ENCODE measurements around the gene GOLGA1.
"Not testable (repeated sequence)": the region's sequence is repeated elsewhere in the genome, so short reads cannot be mapped to it uniquely, and the experiment has no call there.

GOLGA1 gene

GRCh38 chr9:124858330-124859046, 82.4 kb downstream of the GOLGA1 start:
- DNase-seq (ENCODE audit: low spot score), result no peak

- no peak for DNase-seq (ENCODE audit: low spot score)
Measured at GRCh38 chr9:124857533-124858162, 83.2 kb downstream of the GOLGA1 start.

- peak; percentile 58 for DNase-seq (ENCODE audit: low spot score)
Measured at GRCh38 chr9:124855944-124856765, 84.7 kb downstream of the GOLGA1 start.

DNA sequence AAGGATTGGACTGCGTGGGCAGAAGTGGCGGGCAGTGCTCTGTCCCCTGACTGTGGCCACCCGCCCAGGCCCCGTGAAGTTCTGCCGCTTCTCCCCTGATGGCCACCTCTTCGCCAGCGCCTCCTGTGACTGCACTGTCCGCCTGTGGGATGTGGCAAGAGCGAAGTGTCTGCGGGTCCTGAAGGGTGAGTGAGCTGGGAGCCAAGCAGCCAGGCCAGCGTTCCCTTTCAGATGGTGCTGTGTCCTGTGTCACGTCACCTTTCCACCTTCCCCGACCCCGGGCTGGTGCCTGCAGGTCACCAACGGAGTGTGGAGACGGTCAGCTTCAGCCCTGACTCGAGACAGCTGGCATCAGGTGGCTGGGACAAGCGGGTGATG, 85.3 kb downstream of the GOLGA1 start:
- DNase-seq (ENCODE audit: low spot score), result no peak

DNA sequence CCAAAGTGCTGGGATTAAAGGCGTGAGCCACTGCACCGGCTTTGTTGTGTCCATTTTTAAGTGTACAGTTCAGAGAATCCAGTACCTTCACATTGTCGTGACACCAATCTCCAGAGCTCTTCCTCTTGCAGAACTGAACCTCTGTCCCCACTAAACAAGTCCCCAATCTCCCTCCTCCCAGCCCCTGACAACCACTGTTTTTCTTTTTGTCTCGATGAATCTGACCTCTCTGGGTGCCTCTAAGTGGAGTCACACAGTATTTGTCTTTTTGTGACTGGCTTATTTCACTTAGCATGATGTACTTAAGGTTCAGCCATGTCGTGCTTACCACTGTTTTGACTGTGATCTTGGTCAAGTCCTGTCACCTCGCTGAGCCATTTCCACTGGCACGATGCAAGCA, 86.1 kb downstream of the GOLGA1 start:
- no peak for DNase-seq (ENCODE audit: low spot score)

- DNase-seq (ENCODE audit: low spot score), result no peak
Measured at GRCh38 chr9:124854161-124854560, 86.7 kb downstream of the GOLGA1 start.

GRCh38 chr9:124853605-124854143, 87.2 kb downstream of the GOLGA1 start:
- no peak for DNase-seq (ENCODE audit: low spot score)

DNA sequence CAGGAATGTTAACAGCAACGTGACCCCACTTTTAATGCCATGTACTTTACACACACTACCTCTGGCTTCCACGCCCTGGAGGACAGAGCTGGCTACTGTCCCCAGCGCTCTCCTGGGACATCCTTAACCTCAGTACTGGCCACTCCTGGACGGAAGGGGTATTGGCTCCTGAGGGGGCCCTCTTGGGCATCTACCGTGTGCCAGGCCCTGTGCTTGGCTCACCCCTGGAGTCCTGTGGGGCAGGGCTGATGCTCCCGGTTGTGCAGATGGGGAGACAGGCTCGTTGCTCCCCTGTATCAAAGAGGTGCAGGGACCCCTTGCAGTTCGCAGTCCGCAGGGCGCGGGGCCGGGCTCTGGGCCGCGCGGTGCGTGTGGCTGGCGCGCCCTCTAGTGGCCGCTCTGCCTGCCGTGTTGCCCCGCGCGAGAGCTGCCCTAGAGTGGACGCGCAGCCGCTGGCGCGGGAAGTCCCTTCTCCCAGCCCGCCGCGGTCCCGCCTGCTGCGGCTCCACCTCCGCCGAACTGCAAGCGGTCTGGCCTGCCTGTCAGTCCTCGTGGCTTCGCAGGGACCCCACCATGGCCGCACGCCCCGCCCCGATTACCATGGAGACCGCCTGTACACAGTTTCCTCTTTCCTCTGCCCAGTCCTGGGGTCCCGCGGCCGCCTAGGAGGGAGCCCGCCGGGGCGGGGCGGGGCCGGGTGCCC, 87.9 kb downstream of the GOLGA1 start, which contains the start of gene WDR38:
Gene WDR38 (plus strand): TSS at position 632 of the 703 bp plus-strand sequence. CDS start 72 bp downstream, outside the sequence.
- DNase-seq (ENCODE audit: low spot score), result peak; percentile 85

GRCh38 chr9:124852121-124852828, 88.6 kb downstream of the GOLGA1 start:
- DNase-seq (ENCODE audit: low spot score), result no peak

GRCh38 chr9:124849801-124850200, 91.1 kb downstream of the GOLGA1 start:
- DNase-seq (ENCODE audit: low spot score), result peak; percentile 35

DNA sequence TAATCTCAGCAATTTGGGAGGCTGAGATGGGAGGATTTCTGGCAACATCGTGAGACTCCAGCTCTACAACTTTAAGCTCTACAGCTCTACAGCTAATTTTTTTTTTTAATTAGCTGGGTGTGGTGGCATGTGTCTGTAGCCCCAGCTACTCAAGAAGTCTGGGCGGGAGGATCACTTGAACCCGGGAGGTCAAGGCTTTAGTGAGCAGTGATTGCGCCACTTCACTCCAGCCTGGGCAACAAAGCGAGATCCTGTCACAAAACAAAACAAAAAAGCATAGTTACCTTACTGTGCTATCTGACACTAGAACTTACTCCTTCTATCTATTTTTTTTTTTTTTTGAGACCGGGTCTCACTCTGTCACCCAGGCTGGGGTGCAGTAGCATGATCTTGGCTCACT, 93.9 kb downstream of the GOLGA1 start:
- DNase-seq (ENCODE audit: low spot score), result no peak

GRCh38 chr9:124846467-124846866, 94.4 kb downstream of the GOLGA1 start:
- DNase-seq (ENCODE audit: low spot score), result not testable (repeated sequence)

- DNase-seq (ENCODE audit: low spot score), result no peak
Measured at GRCh38 chr9:124844291-124844690, 96.6 kb downstream of the GOLGA1 start.

DNA sequence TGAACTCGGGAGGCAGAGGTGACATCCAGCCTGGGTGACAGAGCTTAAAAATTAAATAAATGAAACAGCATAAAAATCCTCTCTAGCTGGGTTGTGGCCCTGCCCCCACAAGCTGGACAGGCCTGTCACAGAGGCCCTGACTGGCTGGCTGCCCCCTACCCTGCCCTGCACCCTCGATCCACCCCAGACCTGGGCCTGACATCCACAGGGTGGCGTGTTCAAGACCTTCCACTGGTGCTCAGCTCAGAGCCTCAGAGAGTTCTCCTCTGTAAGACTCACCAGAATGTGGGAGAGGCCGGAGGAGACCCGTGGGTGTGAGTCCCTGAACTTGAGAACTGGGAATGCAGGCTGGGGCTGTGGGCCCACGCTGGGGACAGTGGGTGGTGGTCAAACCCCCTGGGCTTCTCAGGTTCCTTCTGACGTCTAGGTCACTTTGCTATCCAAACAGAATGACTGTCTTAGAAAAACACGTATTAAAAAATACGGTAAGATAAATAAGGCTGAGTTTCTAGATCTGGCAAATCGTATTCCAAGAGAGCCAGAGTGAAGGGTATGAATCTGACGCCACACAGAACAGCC, 97.3 kb downstream of the GOLGA1 start:
- DNase-seq (ENCODE audit: low spot score), result no peak

DNA sequence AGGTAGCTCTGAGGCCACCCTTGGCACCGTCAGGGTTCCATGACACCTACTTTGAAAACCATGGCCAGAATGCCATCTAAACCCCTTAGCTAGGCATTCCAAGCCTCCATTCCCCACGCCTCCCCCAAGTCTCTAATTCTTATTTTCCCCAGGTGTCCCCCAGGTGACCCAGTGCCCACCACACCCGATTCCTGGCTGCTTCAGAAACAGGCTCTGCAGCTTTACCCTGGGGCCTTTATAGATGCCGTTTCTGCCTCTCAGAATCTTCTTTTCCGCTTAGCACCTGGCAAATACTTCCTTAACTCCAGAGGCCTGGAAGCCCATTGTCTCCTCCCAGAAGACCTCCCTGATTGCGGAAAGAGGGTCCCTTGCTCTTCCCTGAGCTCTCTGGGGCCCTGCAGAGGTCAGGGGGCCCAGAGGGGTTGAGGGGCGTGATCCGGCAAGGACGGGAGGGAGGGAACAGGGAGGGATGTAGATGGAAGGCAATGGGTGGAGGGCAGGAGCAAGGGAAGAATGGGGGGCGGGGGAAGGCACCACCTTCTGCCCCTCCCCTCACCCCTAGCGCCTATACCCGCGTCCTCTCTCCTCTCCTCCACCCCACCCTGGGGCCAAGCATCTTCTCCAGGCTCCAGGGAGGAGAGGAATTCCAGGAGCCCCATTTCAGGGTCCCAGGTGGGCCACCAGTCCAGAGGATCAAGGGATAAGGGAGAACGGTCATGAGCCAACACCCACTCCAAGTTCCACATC, 99.6 kb downstream of the GOLGA1 start:
- no peak for DNase-seq (ENCODE audit: low spot score)

DNA sequence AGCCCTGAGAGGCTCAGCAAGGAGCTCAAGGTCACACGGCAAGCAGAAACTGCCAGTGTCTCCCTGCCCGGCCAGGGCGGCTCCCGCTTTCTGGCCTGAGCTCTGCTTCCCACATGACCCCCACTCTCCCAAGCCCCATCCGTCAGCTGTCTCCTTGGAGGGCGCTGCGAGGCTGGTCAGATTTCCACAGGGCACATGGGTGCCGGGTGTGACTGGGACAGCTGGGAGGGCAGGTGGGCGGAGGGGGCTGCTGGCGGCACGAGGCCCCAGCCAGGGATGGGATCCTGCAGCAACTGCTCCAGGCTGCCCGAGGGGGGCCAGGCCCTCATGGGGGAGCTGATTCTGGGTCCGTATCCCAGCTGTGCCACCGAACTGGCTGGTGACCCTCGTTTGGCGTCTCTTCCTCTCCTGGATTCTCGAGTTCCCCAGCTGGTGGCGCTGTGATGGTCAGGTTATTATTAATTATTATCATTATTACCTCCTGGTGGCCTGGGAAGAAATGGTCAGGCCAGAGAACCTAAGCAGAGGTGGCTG, 100.5 kb downstream of the GOLGA1 start:
- no peak for DNase-seq (ENCODE audit: low spot score)

DNA sequence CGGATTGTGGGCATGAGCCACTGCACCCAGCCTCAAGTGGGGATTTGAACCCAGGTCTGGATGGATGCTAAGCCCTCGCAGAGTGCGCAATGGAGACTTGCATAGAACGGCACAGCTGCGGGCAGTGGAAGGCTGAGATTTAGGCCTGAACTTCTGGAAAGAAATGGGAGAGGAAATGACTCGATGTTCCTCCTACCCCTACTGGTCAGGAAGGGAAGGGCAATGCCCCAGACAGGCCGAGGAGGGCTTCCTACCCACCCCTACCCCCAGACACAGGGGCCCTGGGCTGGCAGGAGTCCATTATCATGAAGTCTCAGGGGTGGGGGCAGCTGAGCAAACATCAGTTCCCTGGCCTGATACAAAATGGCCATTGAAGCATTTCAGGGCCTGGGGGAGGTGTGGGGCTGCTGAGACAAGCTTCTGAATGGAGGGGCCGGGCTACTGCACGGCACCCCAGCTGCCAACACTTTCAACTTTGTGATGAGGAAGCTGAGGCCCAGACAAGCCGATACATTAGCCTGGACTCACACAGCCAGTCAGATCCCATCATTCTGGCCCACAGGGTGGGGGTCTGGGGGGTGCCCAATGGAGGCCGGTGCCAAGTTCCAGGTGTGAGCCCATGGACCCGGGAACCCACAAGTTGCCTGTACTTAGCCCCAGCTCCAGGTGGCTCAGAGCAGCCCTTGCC, 101.1 kb downstream of the GOLGA1 start:
- DNase-seq (ENCODE audit: low spot score), result peak; percentile 15

- DNase-seq (ENCODE audit: low spot score), result not testable (repeated sequence)
Measured at GRCh38 chr9:124838567-124839275, 102.2 kb downstream of the GOLGA1 start.

DNA sequence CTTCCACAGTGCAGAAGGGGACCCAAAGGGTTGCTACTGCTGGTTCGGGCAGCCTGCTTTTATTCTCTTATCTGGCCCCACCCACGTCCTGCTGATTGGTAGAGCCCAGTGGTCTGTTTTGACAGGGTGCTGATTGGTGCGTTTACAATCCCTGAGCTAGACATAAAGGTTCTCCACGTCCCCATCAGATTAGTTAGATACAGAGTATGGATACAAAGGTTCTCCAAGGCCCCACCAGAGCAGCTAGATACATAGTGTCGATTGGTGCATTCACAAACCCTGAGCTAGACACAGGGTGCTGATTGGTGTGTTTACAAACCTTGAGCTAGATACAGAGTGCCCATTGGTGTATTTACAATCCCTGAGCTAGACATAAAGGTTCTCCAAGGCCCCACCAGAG, 102.8 kb downstream of the GOLGA1 start:
- not testable (repeated sequence) for DNase-seq (ENCODE audit: low spot score)
